ENCODE results near the gene MROH7.

The MROH7 gene

DNA sequence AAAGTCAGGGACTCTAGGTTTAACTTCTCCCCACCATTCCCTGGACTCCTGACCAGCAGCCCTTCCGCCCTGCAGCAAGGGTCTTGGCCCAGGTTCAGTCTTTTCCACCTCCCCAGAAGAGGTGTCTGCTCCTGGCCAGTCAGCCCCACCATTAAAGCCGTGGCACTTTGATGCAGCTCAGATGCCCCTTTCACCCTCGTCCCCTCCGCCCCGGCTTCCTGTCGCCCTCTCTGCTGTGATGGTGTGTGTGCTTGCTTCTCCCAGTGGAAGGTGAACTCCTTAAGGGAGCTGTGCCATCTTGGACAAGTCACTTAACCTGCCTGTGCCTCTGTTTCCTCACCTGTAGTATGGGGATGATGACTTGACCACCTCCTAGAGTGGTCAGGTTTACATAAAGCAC lies 56.3 kb downstream of the MROH7 start:
- no peak overlapping the region for H3K27ac Mint-ChIP-seq
- H3K36me3 Mint-ChIP-seq (ENCODE audit: low read depth) = no peaks in the 10 kb centered on the region
- no peak for DNase-seq
- H3K9me3 Mint-ChIP-seq = no peaks in the 10 kb centered on the region
- H3K4me1 Mint-ChIP-seq = peaks cover 6% of the 10 kb centered on the region
- no peak overlapping the region for H3K4me3 Mint-ChIP-seq
- TF ChIP-seq, protein P1, sequence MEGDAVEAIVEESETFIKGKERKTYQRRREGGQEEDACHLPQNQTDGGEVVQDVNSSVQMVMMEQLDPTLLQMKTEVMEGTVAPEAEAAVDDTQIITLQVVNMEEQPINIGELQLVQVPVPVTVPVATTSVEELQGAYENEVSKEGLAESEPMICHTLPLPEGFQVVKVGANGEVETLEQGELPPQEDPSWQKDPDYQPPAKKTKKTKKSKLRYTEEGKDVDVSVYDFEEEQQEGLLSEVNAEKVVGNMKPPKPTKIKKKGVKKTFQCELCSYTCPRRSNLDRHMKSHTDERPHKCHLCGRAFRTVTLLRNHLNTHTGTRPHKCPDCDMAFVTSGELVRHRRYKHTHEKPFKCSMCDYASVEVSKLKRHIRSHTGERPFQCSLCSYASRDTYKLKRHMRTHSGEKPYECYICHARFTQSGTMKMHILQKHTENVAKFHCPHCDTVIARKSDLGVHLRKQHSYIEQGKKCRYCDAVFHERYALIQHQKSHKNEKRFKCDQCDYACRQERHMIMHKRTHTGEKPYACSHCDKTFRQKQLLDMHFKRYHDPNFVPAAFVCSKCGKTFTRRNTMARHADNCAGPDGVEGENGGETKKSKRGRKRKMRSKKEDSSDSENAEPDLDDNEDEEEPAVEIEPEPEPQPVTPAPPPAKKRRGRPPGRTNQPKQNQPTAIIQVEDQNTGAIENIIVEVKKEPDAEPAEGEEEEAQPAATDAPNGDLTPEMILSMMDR (IDR thresholded peaks at IDR 0.05) = no peak
- peaks cover 43% of the 10 kb centered on the region for H3K27me3 Mint-ChIP-seq (ENCODE audit: low read depth, poor library complexity)

DNA sequence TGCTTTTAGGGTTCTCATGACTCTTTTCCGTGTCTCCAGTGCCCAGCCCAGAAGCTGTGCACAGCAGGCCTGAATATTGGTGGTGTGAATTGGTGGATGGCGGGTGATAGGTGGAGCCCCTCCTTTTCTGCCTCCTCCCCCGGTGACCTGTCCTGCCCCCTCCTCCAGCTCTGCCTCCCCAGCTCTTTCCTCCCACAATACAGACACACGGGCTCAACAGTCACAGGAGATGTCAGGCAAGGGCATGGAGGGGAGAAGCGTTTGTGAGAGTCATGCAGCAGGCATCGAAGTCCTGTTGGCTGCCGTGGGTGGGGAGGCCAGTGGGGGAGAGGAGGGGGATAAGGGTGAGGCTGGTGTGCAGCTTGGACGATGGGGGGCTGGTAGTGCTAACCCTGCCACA lies 56.8 kb downstream of the MROH7 start:
- Mint-ChIP-seq H3K27ac (no peak overlapping the region), H3K4me1 (peaks cover 6% of the 10 kb centered on the region), H3K27me3 (ENCODE audit: low read depth, poor library complexity) (peaks cover 48% of the 10 kb centered on the region), H3K36me3 (ENCODE audit: low read depth) (no peaks in the 10 kb centered on the region), H3K9me3 (no peaks in the 10 kb centered on the region), H3K4me3 (no peak overlapping the region)
- TF ChIP-seq, protein P1 (IDR thresholded peaks at IDR 0.05) = no peak
- DNase-seq = no peak

DNA sequence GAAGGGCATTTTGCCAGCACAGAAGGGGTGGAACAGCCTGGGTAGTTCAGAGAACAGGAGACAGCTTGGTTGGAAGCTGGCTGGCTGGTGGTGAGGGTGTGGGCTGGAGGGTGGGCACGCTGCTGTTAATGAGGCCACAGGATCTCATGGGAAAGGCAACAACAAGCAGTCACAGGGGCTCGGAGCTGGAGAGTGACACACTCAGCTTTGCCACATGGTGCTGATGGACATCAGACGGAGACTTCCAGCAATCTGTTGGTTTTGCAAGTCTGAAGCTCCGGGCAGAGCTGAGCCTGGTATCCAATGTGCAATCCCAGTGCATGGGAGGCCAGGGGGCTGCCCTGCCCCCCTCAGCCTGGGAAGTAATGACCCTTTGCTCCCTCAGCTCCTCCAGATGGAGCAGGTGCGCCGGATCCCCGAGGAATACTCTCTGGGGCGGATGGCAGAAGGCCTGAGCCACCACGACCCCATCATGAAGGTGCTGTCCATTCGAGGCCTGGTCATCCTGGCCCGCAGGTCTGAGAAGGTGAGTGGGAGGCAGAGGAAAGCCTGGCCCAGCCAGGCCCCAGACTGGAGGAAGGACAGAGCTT lies 58.4 kb downstream of the MROH7 start:
- no peak overlapping the region for H3K4me3 Mint-ChIP-seq
- TF ChIP-seq, protein P1 (IDR thresholded peaks at IDR 0.05) = no peak
- peaks cover 6% of the 10 kb centered on the region for H3K4me1 Mint-ChIP-seq
- no peak overlapping the region for H3K27ac Mint-ChIP-seq
- no peaks in the 10 kb centered on the region for H3K9me3 Mint-ChIP-seq
- H3K36me3 Mint-ChIP-seq (ENCODE audit: low read depth) = no peaks in the 10 kb centered on the region
- no peak for DNase-seq
- peaks cover 57% of the 10 kb centered on the region for H3K27me3 Mint-ChIP-seq (ENCODE audit: low read depth, poor library complexity)

DNA sequence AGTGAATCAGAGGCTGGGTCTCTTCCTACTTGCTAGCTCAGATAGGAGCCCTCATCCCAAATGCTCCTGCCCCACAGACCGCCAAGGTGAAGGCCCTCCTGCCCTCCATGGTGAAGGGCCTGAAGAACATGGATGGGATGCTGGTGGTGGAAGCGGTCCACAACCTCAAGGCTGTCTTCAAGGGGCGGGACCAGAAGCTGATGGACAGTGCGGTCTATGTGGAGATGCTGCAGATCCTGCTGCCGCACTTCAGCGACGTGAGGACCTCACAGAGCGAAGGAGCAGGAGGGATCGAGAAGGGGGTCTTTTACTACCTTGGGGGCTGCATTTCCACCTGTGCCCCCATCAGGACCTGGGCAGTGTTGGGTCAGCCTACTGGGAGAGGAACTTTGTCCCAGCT lies 59.5 kb downstream of the MROH7 start:
- H3K27ac Mint-ChIP-seq = no peak overlapping the region
- H3K4me3 Mint-ChIP-seq = no peak overlapping the region
- no peak for DNase-seq
- peaks cover 57% of the 10 kb centered on the region for H3K27me3 Mint-ChIP-seq (ENCODE audit: low read depth, poor library complexity)
- no peaks in the 10 kb centered on the region for H3K9me3 Mint-ChIP-seq
- peaks cover 6% of the 10 kb centered on the region for H3K4me1 Mint-ChIP-seq
- H3K36me3 Mint-ChIP-seq (ENCODE audit: low read depth) = no peaks in the 10 kb centered on the region
- TF ChIP-seq, protein P1 (IDR thresholded peaks at IDR 0.05) = no peak

DNA sequence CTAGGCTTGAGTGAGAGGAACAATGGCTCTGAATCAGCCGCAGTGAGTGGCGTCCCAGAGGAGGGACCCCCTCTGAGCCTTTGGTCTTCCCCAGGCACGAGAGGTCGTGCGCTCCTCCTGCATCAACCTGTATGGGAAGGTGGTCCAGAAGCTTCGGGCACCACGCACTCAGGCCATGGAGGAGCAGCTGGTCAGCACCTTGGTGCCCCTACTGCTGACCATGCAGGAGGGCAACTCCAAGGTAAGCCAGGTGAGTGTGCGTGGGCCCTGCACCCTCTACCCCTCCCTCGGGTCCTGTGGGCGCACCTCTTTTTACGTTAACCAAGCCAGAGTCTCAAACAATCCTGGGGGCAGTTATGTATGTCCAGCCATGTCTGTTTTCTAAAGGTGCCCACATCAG lies 60.4 kb downstream of the MROH7 start:
- H3K36me3 Mint-ChIP-seq (ENCODE audit: low read depth) = no peaks in the 10 kb centered on the region
- H3K27me3 Mint-ChIP-seq (ENCODE audit: low read depth, poor library complexity) = peaks cover 64% of the 10 kb centered on the region
- TF ChIP-seq, protein P1 (IDR thresholded peaks at IDR 0.05) = no peak
- no peak for DNase-seq
- no peaks in the 10 kb centered on the region for H3K9me3 Mint-ChIP-seq
- peaks cover 6% of the 10 kb centered on the region for H3K4me1 Mint-ChIP-seq
- H3K27ac Mint-ChIP-seq = no peak overlapping the region
- H3K4me3 Mint-ChIP-seq = no peak overlapping the region

DNA sequence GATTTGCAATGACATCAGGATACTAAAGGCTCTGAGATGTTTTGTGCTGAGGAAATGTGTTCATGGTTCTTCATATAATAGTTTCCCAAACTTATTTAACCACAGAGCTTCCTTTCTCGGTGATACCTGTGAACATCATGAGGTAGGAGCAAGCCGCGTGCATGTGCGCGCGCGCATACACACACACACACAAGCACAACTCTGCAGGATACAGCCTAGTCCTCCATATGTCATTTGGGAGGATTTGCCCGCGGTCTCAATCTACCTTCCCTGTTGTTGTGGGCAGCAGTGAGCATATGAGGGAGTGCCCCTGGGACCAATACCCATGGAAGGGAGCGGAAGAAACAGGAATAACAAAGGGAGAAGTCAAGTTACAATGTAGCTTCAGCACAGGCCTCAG lies 61.9 kb downstream of the MROH7 start:
- Mint-ChIP-seq H3K36me3 (ENCODE audit: low read depth) (no peaks in the 10 kb centered on the region), H3K4me3 (no peak overlapping the region), H3K27ac (no peak overlapping the region), H3K4me1 (peaks cover 2% of the 10 kb centered on the region), H3K9me3 (no peaks in the 10 kb centered on the region), H3K27me3 (ENCODE audit: low read depth, poor library complexity) (peaks cover 67% of the 10 kb centered on the region)
- TF ChIP-seq, protein P1 (IDR thresholded peaks at IDR 0.05) = no peak
- no peak for DNase-seq

Measured in nephron progenitor cell (in vitro differentiated cells).